Brain pericyte (primary cell): ENCODE measurements around the gene RPP30.
"Not testable (repeated sequence)": the region's sequence is repeated elsewhere in the genome, so short reads cannot be mapped to it uniquely, and the experiment has no call there.

Experiments used
- DNase-seq: peaks from one replicate; pipeline ENCODE4 v3.0.0-alpha.2; 2012; ENCODE audit warnings: low read depth, low spot score

The RPP30 gene

GRCh38 chr10:90917238-90917967 is 45.6 kb downstream of the RPP30 start:
- no peak for DNase-seq

- DNase-seq, result no peak
Measured at GRCh38 chr10:90917968-90918318, 46.2 kb downstream of the RPP30 start.

GRCh38 chr10:90919683-90920574 is 48.2 kb downstream of the RPP30 start:
- no peak for DNase-seq

- DNase-seq, result no peak
Measured at GRCh38 chr10:90920986-90921666, 49.4 kb downstream of the RPP30 start, which contains the start of gene ANKRD1. Gene ANKRD1 (minus strand): TSS chr10:90921087. CDS start chr10:90921027, 60 bp downstream.

GRCh38 chr10:90921906-90922305 is 50.1 kb downstream of the RPP30 start:
- DNase-seq, result no peak

GRCh38 chr10:90923111-90923731 is 51.4 kb downstream of the RPP30 start:
- DNase-seq, result no peak

GRCh38 chr10:90924552-90924951 is 52.8 kb downstream of the RPP30 start:
- no peak for DNase-seq

GRCh38 chr10:90925079-90926029 is 53.6 kb downstream of the RPP30 start:
- DNase-seq, result no peak

GRCh38 chr10:90927293-90927692 is 55.5 kb downstream of the RPP30 start:
- no peak for DNase-seq

- no peak for DNase-seq
Measured at GRCh38 chr10:90929179-90929578, 57.4 kb downstream of the RPP30 start.

- no peak for DNase-seq
Measured at GRCh38 chr10:90930070-90930837, 58.5 kb downstream of the RPP30 start.

GRCh38 chr10:90930971-90931871 is 59.4 kb downstream of the RPP30 start:
- no peak for DNase-seq

- DNase-seq, result no peak
Measured at GRCh38 chr10:90935581-90936275, 64.0 kb downstream of the RPP30 start.

- DNase-seq, result no peak
Measured at GRCh38 chr10:90936276-90936659, 64.5 kb downstream of the RPP30 start.

- no peak for DNase-seq
Measured at GRCh38 chr10:90937645-90938258, 66.0 kb downstream of the RPP30 start.

- no peak for DNase-seq
Measured at GRCh38 chr10:90939116-90939515, 67.3 kb downstream of the RPP30 start.

- DNase-seq, result no peak
Measured at GRCh38 chr10:90939648-90940047, 67.9 kb downstream of the RPP30 start.

GRCh38 chr10:90942980-90943379 is 71.2 kb downstream of the RPP30 start:
- not testable (repeated sequence) for DNase-seq
